Neural cell (in vitro differentiated cells): ENCODE results near the gene LDLRAD4. TPM values are rescaled to one million over a fixed set of nuclear protein-coding genes. Genes with fewer than 3 reads are reported as not detected.

Experiments
- H2AFZ ChIP-seq: fragments of 200-600, 300-800 bp; sonication (generic), shearing (Covaris generic); 2 replicates; pipeline ENCODE4 v1.6.0; 2014; ENCODE audit warnings: low read depth, mild to moderate bottlenecking, antibody characterized with exemption, low read length, moderate library complexity
- H3F3A ChIP-seq: fragments of 200-600 bp; shearing (Covaris generic); 2 replicates; pipeline ENCODE4 v1.6.1; 2016; ENCODE audit warnings: mild to moderate bottlenecking, moderate library complexity, mixed read lengths, antibody characterized with exemption, low read length; ENCODE audit not compliant: insufficient read depth, poor library complexity, severe bottlenecking
- H3K27ac ChIP-seq: fragments of 200-600, 300-800 bp; sonication (generic), shearing (Covaris generic); 2 replicates; pipeline ENCODE4 v1.5.1; 2014; ENCODE audit warnings: mild to moderate bottlenecking, low read length, moderate library complexity
- H3K27me3 ChIP-seq: fragments of 300-800, 200-600 bp; sonication (generic), shearing (Covaris generic); 2 replicates; pipeline ENCODE4 v1.6.0; 2014; ENCODE audit warnings: mild to moderate bottlenecking, low read depth, low read length, moderate library complexity; ENCODE audit not compliant: insufficient read depth
- H3K36me3 ChIP-seq: fragments of 300-800, 200-600 bp; sonication (generic), shearing (Covaris generic); 2 replicates; pipeline ENCODE4 v1.5.1; 2014; ENCODE audit warnings: mild to moderate bottlenecking, antibody characterized with exemption, low read length, moderate library complexity; ENCODE audit not compliant: insufficient read depth
- H3K4me2 ChIP-seq: fragments of 300-800, 200-600 bp; sonication (generic), shearing (Covaris generic); 2 replicates; pipeline ENCODE4 v1.6.0; 2014; ENCODE audit warnings: mild to moderate bottlenecking, low read length
- H3K4me3 ChIP-seq: fragments of 300-800, 200-600 bp; sonication (generic), shearing (Covaris generic); 2 replicates; pipeline ENCODE4 v1.5.1; 2014; ENCODE audit warnings: mild to moderate bottlenecking, low read length, moderate library complexity
- H3K79me2 ChIP-seq: fragments of 200-600 bp; shearing (Covaris generic); replicated peaks from 2 replicates; pipeline ENCODE4 v1.6.0; 2014; ENCODE audit warnings: mild to moderate bottlenecking, low read length, moderate library complexity; ENCODE audit not compliant: insufficient read depth
- H3K9ac ChIP-seq: fragments of 300-800, 200-600 bp; sonication (generic), shearing (Covaris generic); 2 replicates; pipeline ENCODE4 v1.6.1; 2016; ENCODE audit warnings: mild to moderate bottlenecking, low read length, mixed read lengths
- H3K9me2 ChIP-seq: fragments of 200-600 bp; shearing (Covaris generic); 2 replicates; pipeline ENCODE4 v1.6.1; 2016; ENCODE audit warnings: mild to moderate bottlenecking, low read length, mixed read lengths; ENCODE audit not compliant: insufficient read depth
- H3K9me3 ChIP-seq: fragments of 200-600, 300-800 bp; sonication (generic), shearing (Covaris generic); 2 replicates; pipeline ENCODE4 v1.6.1; 2016; ENCODE audit warnings: mild to moderate bottlenecking, mixed run types, low read length, moderate library complexity, mixed read lengths
- H4K20me1 ChIP-seq: fragments of 200-600 bp; shearing (Covaris generic); 2 replicates; pipeline ENCODE4 v1.6.1; 2016; ENCODE audit warnings: mild to moderate bottlenecking, mixed run types; ENCODE audit not compliant: insufficient read depth
- CTCF ChIP-seq: fragments of 450-650 bp; IDR thresholded peaks from 2 replicates; pipeline ENCODE4 v1.5.1; 2014; ENCODE audit warnings: antibody characterized with exemption, mild to moderate bottlenecking, moderate library complexity; ENCODE audit not compliant: poor library complexity, severe bottlenecking
- EP300 ChIP-seq: fragments of 450-650 bp; conservative IDR thresholded peaks from 2 replicates; pipeline ENCODE4 v1.6.1; 2014; ENCODE audit warnings: antibody characterized with exemption, mild to moderate bottlenecking, moderate library complexity; ENCODE audit not compliant: poor library complexity, severe bottlenecking
- EZH2 ChIP-seq: fragments of 200-600, 300-800 bp; shearing (Covaris generic), sonication (generic); IDR thresholded peaks from 2 replicates; pipeline ENCODE4 v1.6.1; 2014; ENCODE audit warnings: antibody characterized with exemption, low read length, borderline replicate concordance, mild to moderate bottlenecking; ENCODE audit not compliant: insufficient read depth, poor library complexity, severe bottlenecking
- MXI1 ChIP-seq: fragments of 450-650 bp; conservative IDR thresholded peaks from 2 replicates; pipeline ENCODE4 v1.6.1; 2014; ENCODE audit warnings: antibody characterized with exemption, mild to moderate bottlenecking; ENCODE audit not compliant: poor library complexity, severe bottlenecking
- POLR2AphosphoS5 ChIP-seq: IDR thresholded peaks from 2 replicates; pipeline ENCODE4 v1.6.1; 2012
- RAD21 ChIP-seq: fragments of 450-650 bp; conservative IDR thresholded peaks from 2 replicates; pipeline ENCODE4 v1.6.1; 2014; ENCODE audit warnings: antibody characterized with exemption, mild to moderate bottlenecking, moderate library complexity
- REST ChIP-seq: IDR thresholded peaks from 2 replicates; pipeline ENCODE4 v1.6.1; 2012; ENCODE audit warnings: borderline replicate concordance
- SMC3 ChIP-seq: fragments of 450-650 bp; conservative IDR thresholded peaks from 2 replicates; pipeline ENCODE4 v1.6.1; 2014; ENCODE audit warnings: antibody characterized with exemption, mild to moderate bottlenecking, moderate library complexity; ENCODE audit not compliant: poor library complexity
- TAF1 ChIP-seq: IDR thresholded peaks from 2 replicates; pipeline ENCODE4 v1.6.1; 2012; ENCODE audit warnings: low read depth
- polyA plus RNA-seq: library from polyadenylated mRNA; depleted of rRNA; stranded (reverse); fragments of >200 nt; gene quantifications from 2 replicates; pipeline ENCODE4 v1.2.3, GENCODE V29; 2014

LDLRAD4 gene
- polyA plus RNA-seq, 1 donor from 2014 or later = 3.7 TPM

GRCh38 chr18:13524054-13524453, 305.5 kb downstream of the LDLRAD4 start:
- no peaks in the 10 kb centered on the region for H3K79me2 ChIP-seq
- no peak overlapping the region for H3K4me2 ChIP-seq
- H2AFZ ChIP-seq = no peak overlapping the region
- no peaks in the 10 kb centered on the region for H3K27me3 ChIP-seq
- no peaks in the 10 kb centered on the region for H3K36me3 ChIP-seq
- H3K9me2 ChIP-seq = no peaks in the 10 kb centered on the region
- H4K20me1 ChIP-seq = no peaks in the 10 kb centered on the region
- TF ChIP-seq MXI1 (no peak), SMC3 (no peak), EP300 (no peak), POLR2AphosphoS5 (no peak), REST (no peak), RAD21 (no peak), EZH2 (no peak), TAF1 (no peak), CTCF (no peak)
- H3K9me3 ChIP-seq = no peaks in the 10 kb centered on the region
- no peak overlapping the region for H3K4me3 ChIP-seq
- no peak overlapping the region for H3K27ac ChIP-seq
- H3F3A ChIP-seq = no peaks in the 10 kb centered on the region
- no peak overlapping the region for H3K9ac ChIP-seq

GRCh38 chr18:13524811-13525210, 306.3 kb downstream of the LDLRAD4 start:
- Histone ChIP-seq H3F3A (no peaks in the 10 kb centered on the region), H3K36me3 (no peaks in the 10 kb centered on the region), H3K4me3 (no peak overlapping the region), H3K4me2 (no peak overlapping the region), H3K27ac (no peak overlapping the region), H3K9me3 (no peaks in the 10 kb centered on the region), H3K27me3 (no peaks in the 10 kb centered on the region), H2AFZ (no peak overlapping the region), H3K9me2 (no peaks in the 10 kb centered on the region), H4K20me1 (no peaks in the 10 kb centered on the region), H3K79me2 (no peaks in the 10 kb centered on the region), H3K9ac (no peak overlapping the region)
- TF ChIP-seq TAF1 (no peak), SMC3 (no peak), REST (no peak), RAD21 (no peak), POLR2AphosphoS5 (no peak), EP300 (no peak), EZH2 (no peak), CTCF (no peak), MXI1 (no peak)
